ENCODE results near the gene C2orf76. TPM values are rescaled to one million over a fixed set of nuclear protein-coding genes. Genes with fewer than 3 reads are reported as not detected.

Gene C2orf76
- total and polyA plus RNA-seq, 7 donors: 4.1 to 9.3 (median 7.1) TPM

- 43 to 77% (median 57%) methylated on average over 2 of the region's 2 CpGs for WGBS, 3 donors
- peak in 3 of 4 donors; percentile 12 to 26 (median 19) for ATAC-seq
Measured at GRCh38 chr2:119253114-119253702, 113.4 kb downstream of the C2orf76 start.

More at GRCh38 chr2:119253114-119253702, 113.4 kb downstream of the C2orf76 start:
- no peak for TF ChIP-seq CTCF (IDR thresholded peaks at IDR 0.05)
- DNase-seq: no peak
- Histone ChIP-seq H3K27me3 (ENCODE audit: insufficient read depth in 3 of 3, low read length in 2 of 3) (no peaks in the 10 kb centered on the region), H3K4me1 (peaks cover 27% of the 10 kb centered on the region), H3K4me3 (no peak overlapping the region), H3K36me3 (ENCODE audit: insufficient read depth in 1 of 2, low read depth in 1 of 2) (peaks cover 2 to 84% of the 10 kb centered on the region in 2 donors), H3K27ac (peak overlapping the region; percentile 81), H3K9me3 (no peaks in the 10 kb centered on the region)
- intact Hi-C loops (cut with DNase I): no loop called here

Other genes with a start within 250 kb of the C2orf76 start
- gene C1QL2, start 208.1 kb downstream of the C2orf76 start, total RNA-seq: not detected
- gene C1QL2, start 208.1 kb downstream of the C2orf76 start, polyA plus RNA-seq: under 1 TPM in 1 of 3 donors, not detected in 2; 0.03 TPM
- 10 to 100 TPM; 12.3 to 47.4 (median 22.8) TPM for gene STEAP3, start 143.0 kb downstream of the C2orf76 start, total RNA-seq
- 10 to 100 TPM in 1 of 3 donors, 1 to 10 TPM in 2; 8.6 to 15.7 (median 8.9) TPM for gene STEAP3, start 143.0 kb downstream of the C2orf76 start, polyA plus RNA-seq
- gene DBI, start 143 bp upstream of the C2orf76 start, total RNA-seq: 10 to 100 TPM; 50.6 to 88.7 (median 53.4) TPM
- gene DBI, start 143 bp upstream of the C2orf76 start, polyA plus RNA-seq: 100 to 1,000 TPM; 198 to 264 (median 199) TPM
- 1 to 10 TPM in 3 of 4 donors, under 1 TPM in 1; 0.96 to 3.9 (median 1.4) TPM for gene TMEM37, start 65.0 kb upstream of the C2orf76 start, total RNA-seq
- under 1 TPM; 0.60 to 0.96 (median 0.90) TPM for gene TMEM37, start 65.0 kb upstream of the C2orf76 start, polyA plus RNA-seq
- gene SCTR, start 157.6 kb upstream of the C2orf76 start, total RNA-seq: 1 to 10 TPM in 1 of 4 donors, under 1 TPM in 1, not detected in 2; 0.57 to 1.3 TPM
- gene SCTR, start 157.6 kb upstream of the C2orf76 start, polyA plus RNA-seq: under 1 TPM in 1 of 3 donors, not detected in 2; 0.12 TPM
- gene CFAP221, start 177.6 kb upstream of the C2orf76 start, total RNA-seq: under 1 TPM in 2 of 4 donors, not detected in 2; 0.36 to 0.88 TPM
- not detected for gene CFAP221, start 177.6 kb upstream of the C2orf76 start, polyA plus RNA-seq